Superior temporal gyrus (tissue), 1 donor: ENCODE measurements around the gene ERICH2.

Source experiments
- DNase-seq: peaks from one replicate; pipeline ENCODE4 v3.0.0-alpha.2; 2016; ENCODE audit errors: extremely low spot score

The ERICH2 gene

DNA sequence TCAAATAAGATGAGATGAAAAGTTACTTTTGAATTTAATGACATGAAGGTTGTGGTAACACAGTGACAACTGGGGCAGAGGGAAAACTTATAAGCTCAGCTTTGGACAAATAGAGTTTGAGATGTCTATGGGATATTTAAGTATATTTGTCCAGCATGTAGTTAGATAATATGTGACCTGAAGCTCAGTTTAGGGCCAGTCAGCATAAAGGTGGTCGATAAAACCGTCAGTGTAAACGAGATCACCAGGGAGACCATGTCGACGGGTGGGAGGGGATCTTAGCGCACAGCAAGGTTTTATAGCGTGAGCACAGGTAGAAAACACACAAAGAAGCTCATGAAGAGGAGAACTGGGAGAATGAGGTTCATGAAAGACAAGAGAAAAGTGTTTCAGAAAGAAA, 7.4 kb upstream of the ERICH2 start:
- DNase-seq: no peak

DNA sequence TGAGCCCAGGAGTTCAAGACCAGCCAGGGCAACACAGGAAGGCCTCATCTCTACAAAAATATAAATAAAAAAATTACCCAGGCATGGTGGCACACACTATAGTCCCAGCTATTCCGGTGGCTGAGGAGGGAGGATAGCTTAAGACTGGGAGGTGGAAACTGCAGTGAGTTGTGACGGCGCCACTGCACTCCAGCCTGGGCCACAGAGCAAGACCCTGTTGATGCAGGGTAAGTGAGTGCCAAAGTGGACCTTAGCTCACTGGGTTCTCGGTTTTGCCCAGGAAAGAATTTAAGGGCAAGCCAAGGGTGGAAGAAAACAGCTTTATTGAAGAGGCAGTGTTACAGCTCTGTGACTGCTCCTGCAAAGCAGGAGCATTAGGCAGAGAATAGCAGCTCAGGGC, 6.9 kb upstream of the ERICH2 start:
- DNase-seq: no peak

DNA sequence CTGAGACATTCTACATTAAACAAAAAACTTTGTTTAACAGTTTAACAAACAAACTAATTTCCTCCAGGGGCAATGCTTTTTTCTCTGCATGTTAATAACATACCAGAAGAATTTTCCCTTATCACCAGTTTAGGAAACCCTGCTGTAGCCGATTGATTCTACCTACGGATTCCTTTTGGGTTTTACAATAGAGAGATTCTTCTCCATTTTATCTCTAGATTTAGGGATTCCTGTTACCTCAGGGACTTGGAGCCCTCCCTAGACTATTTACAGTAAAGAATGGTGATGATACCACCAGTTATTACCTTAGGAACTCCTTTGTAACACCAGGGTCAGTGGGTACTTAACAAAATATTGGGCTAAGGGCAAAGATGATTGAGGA, 5.3 kb upstream of the ERICH2 start:
- DNase-seq: no peak

DNA sequence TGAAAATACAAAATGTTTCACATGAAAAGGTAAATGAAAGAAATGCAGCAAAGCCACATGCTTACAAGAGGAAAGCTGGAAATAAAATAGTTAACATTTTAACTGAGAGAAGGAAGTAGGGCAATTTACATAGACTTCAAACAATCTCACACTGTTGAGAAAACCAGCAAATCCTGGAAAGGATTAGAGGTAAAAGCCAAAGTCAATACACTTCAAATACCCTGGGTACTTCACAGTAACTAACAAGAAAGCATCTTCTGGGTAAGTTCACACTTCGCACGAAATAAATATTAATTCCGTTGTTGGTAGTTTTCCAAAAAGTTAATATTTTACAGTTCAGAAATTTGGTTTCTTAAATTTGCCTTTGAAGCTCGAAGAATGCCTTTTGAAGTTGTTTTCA, 3.5 kb upstream of the ERICH2 start:
- DNase-seq: no peak

DNA sequence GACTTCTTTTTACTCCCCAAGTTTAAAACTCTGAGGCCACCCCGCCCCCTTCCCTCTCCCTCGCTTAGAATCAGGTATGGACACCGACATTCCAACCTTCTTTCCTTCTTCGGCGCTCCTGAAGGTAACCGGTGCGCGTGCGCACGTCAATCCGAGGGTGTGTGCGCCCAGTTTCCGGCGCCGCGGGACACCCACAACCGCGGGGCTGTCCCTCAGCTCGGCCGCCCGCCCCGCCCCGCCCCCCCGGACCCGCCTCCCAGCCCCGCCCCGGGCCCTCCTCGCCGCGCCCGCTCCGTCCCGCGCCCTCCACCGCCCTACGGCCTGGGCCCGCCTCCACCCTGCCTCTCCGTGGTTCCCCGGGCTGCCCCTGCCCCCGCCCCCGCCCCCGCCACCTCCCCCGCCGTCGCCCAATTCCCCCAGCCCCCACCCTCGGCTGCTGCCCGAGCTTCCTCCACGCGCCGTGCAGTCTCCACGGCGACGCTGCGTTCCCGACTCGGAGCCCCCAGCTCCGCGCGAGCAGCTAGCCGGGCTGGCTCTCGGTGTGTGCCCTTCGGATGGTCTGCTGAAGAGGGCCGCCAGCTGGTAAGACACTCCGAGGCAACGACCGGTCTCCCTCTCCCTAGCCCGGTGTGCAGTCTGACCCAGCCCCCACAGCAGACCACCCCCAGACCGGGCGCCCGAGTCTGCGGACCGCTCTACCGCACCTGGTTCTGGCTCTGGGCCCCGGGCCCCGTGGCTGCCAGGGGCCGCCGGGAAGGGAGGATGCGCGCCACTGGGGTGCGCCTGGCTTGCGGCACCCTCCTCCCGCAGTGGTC, 635 bp downstream of the ERICH2 start:
- DNase-seq: peak; percentile 54

DNA sequence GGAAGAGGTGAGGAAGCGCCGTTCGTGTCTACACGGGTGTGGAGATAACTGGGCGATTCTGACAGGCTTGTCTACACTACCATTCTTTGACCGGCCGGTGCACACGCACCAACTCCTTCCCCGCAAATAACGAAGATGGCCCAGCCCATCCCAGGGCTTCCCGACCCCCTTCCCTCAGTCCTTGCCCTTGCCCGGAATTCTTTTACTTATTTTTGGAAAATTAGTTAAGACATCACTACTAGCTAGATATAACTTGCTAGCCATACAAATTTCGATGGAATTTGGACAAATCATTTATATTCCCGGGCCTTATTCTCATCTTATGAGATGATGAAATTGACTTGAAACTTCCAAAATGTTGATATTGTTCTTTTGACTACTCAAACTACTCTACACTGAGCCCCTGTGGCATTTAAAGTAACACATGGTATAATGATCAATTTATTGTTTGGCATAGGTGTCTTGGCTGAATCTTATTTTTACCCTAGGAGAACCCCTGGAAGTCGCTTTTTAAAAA, 1.3 kb downstream of the ERICH2 start:
- peak; percentile 35 for DNase-seq

DNA sequence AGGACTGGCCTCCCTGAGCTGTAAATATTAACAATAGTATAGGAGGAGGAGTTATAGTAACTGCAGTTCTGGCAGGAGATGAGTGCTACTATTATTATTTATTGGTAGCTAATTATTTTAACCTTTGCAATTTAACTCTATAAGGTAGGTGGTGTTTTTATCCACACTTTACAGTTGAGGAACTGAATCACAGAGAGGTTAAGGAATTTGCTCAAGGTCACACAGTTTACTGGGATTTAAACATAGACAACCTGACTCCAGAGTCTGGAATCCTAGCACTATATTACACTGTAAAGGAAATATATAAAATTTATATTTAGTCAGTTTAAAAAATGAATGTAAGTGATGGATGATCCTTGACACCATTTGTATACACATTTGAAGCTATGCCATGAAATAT, 2.1 kb downstream of the ERICH2 start:
- DNase-seq: no peak

DNA sequence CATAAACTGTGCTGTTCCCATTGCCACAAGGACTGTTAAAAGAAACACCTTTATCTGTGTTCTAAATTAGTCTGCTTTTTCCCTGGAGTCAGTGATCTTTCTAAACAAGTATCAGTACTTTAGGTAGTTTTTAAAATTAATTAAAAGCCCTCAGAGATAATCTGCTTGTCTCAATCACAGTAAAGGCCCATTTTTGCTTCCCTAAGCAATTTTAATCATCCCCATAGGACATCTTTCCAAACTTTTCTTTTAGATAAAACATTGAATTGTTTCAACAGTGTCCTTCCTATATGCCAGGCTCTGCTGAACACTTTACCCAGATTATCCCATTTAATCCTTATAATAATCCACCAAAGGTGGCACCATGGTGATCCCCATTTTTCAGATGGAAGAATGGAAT, 3.9 kb downstream of the ERICH2 start:
- DNase-seq: no peak

DNA sequence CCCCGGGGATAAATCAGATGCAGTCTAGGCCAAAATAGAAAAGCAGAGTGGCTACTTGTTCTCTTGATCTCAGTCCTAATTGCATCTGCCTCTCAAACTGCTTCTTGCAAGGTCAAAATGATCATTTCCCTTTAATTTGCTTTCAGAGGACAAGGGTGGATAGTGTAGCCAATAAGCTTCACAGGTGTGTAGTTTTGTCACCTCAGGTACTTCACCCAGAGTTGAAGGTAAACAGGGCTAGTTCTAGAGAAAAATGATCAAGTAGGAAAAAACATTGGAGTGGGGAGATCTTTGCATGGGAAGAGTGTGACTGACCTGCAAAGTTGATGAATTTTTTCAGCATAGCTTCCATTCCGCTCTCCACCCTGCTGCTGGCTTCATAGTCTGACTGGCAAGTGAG, 8.7 kb downstream of the ERICH2 start:
- no peak for DNase-seq

DNA sequence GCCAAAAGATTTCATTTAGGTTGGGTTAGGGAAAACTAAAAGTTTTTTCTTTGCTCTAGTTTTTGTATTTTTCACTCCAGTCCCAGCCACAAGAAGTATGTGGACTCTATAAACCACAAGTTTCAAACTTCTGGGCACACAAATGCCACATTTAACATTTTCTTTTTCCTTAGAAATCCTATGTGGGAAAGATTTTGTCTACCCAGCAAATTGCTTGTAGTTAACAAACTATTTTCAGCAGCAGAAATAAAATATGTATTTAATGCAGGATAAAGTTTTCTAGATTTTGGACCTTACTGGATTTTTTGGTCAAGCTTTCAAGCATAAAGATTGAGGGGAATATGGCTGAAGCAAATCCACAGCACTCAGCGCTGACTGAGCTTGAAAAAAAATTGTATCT, 9.1 kb downstream of the ERICH2 start:
- no peak for DNase-seq

DNA sequence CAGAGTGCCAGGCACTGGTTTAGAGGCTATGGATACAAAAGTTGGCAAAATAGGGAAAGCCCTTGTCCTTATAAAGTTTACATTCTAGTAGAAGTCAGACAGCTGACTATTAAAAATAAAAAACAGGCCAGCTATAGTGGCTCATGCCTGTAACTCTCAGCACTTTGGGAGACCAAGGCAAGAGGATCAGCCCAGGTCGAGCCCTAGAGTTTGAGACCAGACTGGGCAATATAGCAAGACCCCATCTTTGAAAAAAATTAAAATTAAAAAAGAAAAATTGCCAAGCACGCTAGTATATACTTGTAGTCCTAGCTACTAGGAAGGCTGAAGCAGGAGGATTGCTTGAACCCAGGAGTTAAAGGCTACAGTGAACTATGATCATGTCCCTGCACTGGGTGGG, 12.5 kb downstream of the ERICH2 start:
- no peak for DNase-seq

DNA sequence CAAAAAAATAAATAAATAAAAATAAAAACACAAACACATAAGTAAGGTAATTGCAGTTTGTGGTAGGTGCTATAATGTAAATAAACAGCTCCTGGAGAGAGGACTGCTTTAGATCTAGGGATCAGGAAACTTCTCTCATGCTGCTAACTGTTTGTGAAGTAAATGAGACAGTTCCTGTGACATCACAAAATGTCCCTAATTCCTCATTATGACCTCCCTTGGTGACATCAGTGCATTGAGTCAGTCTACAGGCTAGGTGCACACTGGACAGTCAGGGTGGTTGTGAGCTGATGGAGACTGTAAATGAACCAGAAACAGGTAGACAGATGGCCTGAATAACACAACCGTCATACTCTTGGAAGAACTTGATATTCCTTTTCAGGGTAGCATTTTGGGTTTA, 13.4 kb downstream of the ERICH2 start:
- no peak for DNase-seq

DNA sequence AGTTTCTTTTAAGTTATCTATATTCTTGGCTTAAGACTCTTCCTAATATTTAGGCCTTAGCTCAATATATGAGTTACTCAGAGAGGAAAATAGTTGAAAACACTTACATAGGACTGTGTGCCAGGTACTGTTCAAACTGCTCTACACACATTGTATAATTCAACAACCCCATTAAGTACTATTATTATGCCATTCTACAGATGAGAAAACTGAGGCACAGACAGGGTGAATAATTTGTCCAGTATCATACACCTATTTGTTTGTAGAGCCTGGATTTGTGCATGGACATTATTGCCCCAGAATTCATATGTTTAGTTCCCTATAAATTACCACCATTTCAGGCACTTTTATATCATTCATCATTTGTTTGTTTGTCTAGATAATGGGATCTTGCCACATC, 28.8 kb downstream of the ERICH2 start:
- DNase-seq: no peak

DNA sequence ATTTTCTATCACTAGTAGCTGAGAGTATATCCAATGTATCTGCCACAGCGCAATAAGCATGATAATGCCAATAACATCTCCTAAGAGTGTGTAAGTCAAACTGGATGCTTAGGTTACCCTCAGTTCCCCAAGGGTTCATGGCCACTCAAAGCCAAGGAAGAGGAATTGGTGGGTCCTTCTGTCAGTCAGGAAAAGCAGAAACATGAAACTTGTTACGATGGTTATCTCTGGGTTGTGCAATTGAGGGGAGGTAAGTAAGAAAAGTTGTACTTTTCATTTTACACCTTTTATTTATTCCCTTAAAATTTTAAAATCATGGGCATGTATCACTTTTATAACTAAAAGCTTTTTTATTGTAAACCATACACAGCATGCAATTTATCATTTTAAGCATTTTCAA, 36.4 kb downstream of the ERICH2 start:
- no peak for DNase-seq

DNA sequence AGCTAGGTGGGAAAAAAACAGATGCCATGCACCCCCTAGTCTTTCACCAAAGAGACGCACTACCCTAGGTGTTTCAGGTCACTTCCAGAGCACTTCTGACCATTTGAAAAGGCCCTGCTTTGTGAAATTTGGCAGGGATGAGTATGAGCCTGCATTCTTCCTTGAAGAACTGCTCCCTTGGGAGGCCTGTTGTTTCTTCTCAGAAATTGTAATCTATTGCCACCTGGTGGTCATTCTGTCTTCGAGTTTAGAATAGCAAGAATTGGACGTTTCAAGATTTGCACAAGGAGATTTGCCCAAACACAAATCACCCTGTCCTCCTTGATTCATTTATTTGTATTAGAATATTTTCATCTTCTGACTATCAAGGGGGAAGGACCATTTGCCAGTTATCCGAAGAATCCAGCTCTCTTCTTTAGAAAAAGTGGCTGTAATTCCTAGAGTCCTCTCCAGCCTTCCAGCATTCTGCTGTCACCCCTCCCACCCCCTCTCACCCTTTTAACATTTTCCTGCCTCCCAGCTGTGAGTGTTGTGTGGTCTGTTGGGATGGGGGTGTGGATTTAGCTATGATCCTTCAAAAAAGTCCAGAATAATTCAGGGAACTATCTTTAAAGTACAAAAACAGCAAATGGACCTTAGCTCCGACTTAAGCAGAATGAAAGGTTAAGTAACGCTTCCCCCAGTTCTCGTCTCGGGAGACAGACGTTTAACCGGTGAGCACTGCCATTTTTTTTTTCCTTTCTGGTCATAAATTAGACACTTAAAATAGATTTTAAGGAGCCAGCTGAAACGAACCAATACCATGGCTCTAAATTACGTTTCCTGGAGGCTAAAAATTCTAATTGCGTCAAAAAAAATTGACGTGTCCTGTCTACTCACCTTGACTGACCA, 42.8 kb downstream of the ERICH2 start:
- DNase-seq: peak; percentile 97

DNA sequence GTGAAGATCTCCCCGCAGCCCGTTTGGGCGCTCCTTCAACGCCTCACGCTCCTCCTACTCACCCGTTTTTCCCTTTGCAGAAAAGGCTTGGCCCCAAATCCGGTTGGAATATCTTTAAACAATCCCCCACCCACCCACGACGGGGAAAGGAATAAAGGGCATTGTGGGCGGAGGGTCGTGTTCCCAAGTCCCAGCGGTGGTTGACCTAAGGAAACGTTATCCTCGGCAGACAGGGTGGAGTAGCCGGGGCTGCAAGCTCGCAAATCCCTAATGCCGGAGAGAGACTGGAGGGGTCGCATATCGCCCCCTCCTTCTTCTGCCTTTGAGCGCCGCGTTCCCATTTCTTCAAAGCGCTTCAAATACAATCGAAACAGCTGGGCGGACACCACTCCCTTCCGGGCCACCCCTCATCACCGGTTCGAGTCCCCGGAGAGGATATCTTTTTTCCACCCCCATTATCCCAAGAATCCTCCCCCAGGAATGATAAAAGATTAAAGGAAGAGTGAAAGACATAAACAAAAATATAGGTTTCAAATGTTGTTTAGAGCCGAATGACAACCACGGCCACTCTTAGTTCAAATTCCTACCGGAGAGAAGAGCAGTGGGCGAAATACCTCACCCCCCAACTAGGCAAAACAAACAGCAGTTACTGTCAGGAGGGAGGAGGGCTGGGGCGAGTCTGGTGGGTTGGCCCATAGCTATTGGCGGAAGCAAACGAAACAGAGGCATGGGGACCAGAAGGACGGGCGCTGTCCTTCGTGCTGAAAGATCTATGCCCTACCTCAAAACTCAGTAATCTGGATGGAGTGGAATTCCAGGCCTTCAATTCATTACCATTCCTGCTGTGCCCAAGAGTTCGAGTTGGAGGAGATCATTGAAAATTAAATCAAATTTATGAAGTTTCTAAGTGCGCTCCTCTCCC, 43.7 kb downstream of the ERICH2 start:
- DNase-seq: no peak

DNA sequence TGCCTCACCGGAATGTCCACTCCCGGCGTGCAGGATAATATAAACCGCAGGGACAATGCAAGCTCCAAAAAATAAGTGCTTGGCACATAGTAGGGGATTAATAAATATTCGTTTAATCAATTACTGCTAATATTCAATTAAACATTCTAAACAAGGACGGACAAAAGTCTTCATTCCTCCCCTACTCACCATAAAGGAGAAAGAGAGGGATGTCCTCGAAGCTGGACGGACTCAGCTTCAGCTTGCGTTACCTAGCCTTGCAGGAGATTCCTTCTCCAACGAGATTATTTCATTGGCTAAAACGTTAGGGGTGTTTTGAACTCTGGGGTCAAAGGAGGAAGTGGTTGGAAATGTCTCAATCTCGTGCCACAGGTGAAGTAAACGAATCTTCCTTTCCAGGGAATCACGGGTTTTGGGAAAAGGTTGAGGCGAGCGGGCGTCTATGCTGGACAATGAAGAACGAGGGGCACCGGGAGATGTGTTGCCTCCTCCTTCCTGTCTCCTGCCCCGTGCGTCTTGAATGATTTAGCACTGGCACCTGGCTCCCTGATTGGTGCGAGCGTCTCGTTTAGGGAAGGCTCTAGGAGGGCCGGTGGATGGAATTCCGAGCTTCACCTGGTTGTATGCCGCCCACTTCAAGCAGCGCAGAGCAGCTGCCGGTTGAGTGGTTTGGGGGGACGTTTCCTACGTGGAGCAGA, 44.5 kb downstream of the ERICH2 start:
- DNase-seq: no peak

DNA sequence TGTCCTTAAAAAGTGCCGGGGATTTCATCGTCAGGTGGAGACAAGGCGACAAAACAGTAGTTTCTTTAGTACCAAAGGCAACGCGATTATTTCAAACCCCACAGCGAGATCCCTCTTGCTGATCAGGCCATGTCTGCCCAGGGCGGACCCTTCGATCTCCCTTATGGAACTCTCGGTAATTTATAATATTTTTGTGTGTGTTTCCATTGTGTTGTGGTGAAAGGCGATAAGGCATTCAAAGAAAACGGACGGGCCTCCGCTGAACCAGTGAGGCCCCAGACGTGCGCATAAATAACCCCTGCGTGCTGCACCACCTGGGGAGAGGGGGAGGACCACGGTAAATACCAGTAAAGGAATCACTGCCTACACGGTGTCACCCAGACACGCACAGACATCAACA, 45.1 kb downstream of the ERICH2 start:
- no peak for DNase-seq

DNA sequence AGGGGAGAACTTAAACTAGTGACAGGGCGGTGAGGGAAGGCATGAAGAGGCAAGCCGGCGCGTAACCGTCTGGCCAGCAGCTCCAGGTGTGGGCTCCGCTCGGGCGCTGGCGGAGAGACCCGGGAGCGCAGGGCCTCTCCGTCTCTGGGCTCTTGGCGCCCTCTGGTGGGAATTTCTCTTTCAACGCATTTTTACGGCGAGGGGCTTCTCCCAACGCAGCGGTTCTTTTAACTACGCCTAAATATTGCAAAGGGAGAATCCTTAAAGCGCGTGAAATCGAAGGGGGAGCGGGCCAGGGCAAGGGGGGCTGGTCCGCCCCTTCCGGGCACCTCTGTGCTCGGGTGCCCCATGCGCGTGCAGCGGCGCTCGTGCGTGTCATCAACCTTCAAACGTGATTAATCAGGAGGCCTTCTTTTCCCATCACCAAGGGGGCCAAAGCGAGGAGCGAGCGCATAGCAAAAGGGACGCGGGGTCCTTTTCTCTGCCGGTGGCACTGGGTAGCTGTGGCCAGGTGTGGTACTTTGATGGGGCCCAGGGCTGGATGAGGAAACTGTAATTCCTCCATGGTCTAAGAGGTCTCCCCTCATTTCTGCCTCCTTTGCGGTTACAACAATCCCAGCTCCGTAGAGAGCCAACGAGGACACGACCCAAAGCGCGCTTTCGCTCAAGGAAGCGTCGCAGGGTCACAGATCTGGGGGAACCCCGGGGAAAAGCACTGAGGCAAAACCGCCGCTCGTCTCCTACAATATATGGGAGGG, 45.7 kb downstream of the ERICH2 start:
- peak; percentile 69 for DNase-seq

DNA sequence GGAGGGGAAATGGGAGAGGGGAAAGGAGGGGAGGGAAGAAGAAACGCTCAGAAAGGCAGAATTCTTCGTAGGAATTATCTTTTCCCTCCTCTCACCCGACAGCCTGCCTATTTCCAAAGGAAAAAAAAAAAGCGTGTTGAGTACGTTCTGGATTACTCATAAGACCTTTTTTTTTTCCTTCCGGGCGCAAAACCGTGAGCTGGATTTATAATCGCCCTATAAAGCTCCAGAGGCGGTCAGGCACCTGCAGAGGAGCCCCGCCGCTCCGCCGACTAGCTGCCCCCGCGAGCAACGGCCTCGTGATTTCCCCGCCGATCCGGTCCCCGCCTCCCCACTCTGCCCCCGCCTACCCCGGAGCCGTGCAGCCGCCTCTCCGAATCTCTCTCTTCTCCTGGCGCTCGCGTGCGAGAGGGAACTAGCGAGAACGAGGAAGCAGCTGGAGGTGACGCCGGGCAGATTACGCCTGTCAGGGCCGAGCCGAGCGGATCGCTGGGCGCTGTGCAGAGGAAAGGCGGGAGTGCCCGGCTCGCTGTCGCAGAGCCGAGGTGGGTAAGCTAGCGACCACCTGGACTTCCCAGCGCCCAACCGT, 46.4 kb downstream of the ERICH2 start, which contains the start of gene GAD1:
TSS of gene GAD1 (plus strand) at position 384 of the 589 bp plus-strand sequence. CDS start 1,705 bp downstream, outside the sequence.
- no peak for DNase-seq
